ENCODE results near the gene GSTA4. TPM values are rescaled to one million over a fixed set of nuclear protein-coding genes. Genes with fewer than 3 reads are reported as not detected.
A peak's percentile ranks its signal among the peaks of the same experiment; 100 is the strongest.

Gene GSTA4
- total and polyA plus RNA-seq, 2 experiments from 2014 or later = 79.6 to 89.2 TPM

GRCh38 chr6:52981222-52981900 lies 13.7 kb downstream of the GSTA4 start:
- no peak for DNase-seq (ENCODE audit: low spot score)
- no peak overlapping the region for H3K27ac ChIP-seq
- no peaks in the 10 kb centered on the region for H3K36me3 ChIP-seq (replicated peaks; ENCODE audit: insufficient read depth, low read depth)
- H3K9me2 ChIP-seq (replicated peaks; ENCODE audit: insufficient read depth) = no peaks in the 10 kb centered on the region
- H3K9me3 ChIP-seq (ENCODE audit: low read depth) = no peaks in the 10 kb centered on the region
- H3K4me2 ChIP-seq = no peak overlapping the region
- no peak overlapping the region for H3K4me3 ChIP-seq
- peaks cover 2% of the 10 kb centered on the region for H3K4me1 ChIP-seq (ENCODE audit: insufficient read depth)
- H4K20me1 ChIP-seq (ENCODE audit: insufficient read depth, poor library complexity, severe bottlenecking) = no peaks in the 10 kb centered on the region
- TF ChIP-seq EZH2phosphoT487 (IDR thresholded peaks at IDR 0.05; ENCODE audit: low read depth, severe bottlenecking, unreplicated experiment) (no peak), CTCF (IDR thresholded peaks at IDR 0.05; ENCODE audit: poor library complexity) (no peak), EZH2 (IDR thresholded peaks at IDR 0.05; ENCODE audit: borderline replicate concordance) (no peak)
- no peak overlapping the region for H2AFZ ChIP-seq
- no peaks in the 10 kb centered on the region for H3K27me3 ChIP-seq
- no peaks in the 10 kb centered on the region for H3K79me2 ChIP-seq

GRCh38 chr6:52976591-52977035 lies 18.5 kb downstream of the GSTA4 start:
- TF ChIP-seq CTCF (IDR thresholded peaks at IDR 0.05; ENCODE audit: poor library complexity) (no peak), EZH2phosphoT487 (IDR thresholded peaks at IDR 0.05; ENCODE audit: low read depth, severe bottlenecking, unreplicated experiment) (no peak), EZH2 (IDR thresholded peaks at IDR 0.05; ENCODE audit: borderline replicate concordance) (no peak)

GRCh38 chr6:52976149-52976548 lies 18.9 kb downstream of the GSTA4 start:
- no peak for DNase-seq (ENCODE audit: low spot score)
- no peaks in the 10 kb centered on the region for H3K27me3 ChIP-seq
- H2AFZ ChIP-seq = no peak overlapping the region
- H3K9me3 ChIP-seq (ENCODE audit: low read depth) = no peaks in the 10 kb centered on the region
- H3K4me1 ChIP-seq (ENCODE audit: insufficient read depth) = peaks cover 22% of the 10 kb centered on the region
- no peaks in the 10 kb centered on the region for H4K20me1 ChIP-seq (ENCODE audit: insufficient read depth, poor library complexity, severe bottlenecking)
- TF ChIP-seq EZH2 (IDR thresholded peaks at IDR 0.05; ENCODE audit: borderline replicate concordance) (no peak), EZH2phosphoT487 (IDR thresholded peaks at IDR 0.05; ENCODE audit: low read depth, severe bottlenecking, unreplicated experiment) (no peak), CTCF (IDR thresholded peaks at IDR 0.05; ENCODE audit: poor library complexity) (no peak)
- no peaks in the 10 kb centered on the region for H3K79me2 ChIP-seq
- no peaks in the 10 kb centered on the region for H3K9me2 ChIP-seq (replicated peaks; ENCODE audit: insufficient read depth)
- WGBS (ENCODE audit: low lambda C conversion rate, missing lambda C conversion rate) = 68% methylated on average over 4 of the region's 4 CpGs
- no peaks in the 10 kb centered on the region for H3K36me3 ChIP-seq (replicated peaks; ENCODE audit: insufficient read depth, low read depth)
- no peak overlapping the region for H3K4me3 ChIP-seq
- peak overlapping the region; percentile 60 for H3K27ac ChIP-seq
- no peak overlapping the region for H3K4me2 ChIP-seq

More at GRCh38 chr6:52976591-52977035, 18.5 kb downstream of the GSTA4 start:
- H3K27ac ChIP-seq = peak overlapping the region; percentile 60
- DNase-seq (ENCODE audit: low spot score) = peak; percentile 28
- no peaks in the 10 kb centered on the region for H4K20me1 ChIP-seq (ENCODE audit: insufficient read depth, poor library complexity, severe bottlenecking)
- H3K4me2 ChIP-seq = no peak overlapping the region
- H3K9me3 ChIP-seq (ENCODE audit: low read depth) = no peaks in the 10 kb centered on the region
- no peak overlapping the region for H3K4me3 ChIP-seq
- WGBS (ENCODE audit: low lambda C conversion rate, missing lambda C conversion rate) = 33% methylated on average over 3 of the region's 3 CpGs
- no peaks in the 10 kb centered on the region for H3K9me2 ChIP-seq (replicated peaks; ENCODE audit: insufficient read depth)
- no peaks in the 10 kb centered on the region for H3K79me2 ChIP-seq
- H3K36me3 ChIP-seq (replicated peaks; ENCODE audit: insufficient read depth, low read depth) = no peaks in the 10 kb centered on the region
- no peaks in the 10 kb centered on the region for H3K27me3 ChIP-seq
- H2AFZ ChIP-seq = no peak overlapping the region
- H3K4me1 ChIP-seq (ENCODE audit: insufficient read depth) = peaks cover 22% of the 10 kb centered on the region
